Neural progenitor cell (in vitro differentiated cells): Measurements from ENCODE around the gene DLG3. TPM values are rescaled to one million over a fixed set of nuclear protein-coding genes. Genes with fewer than 3 reads are reported as not detected.

Experiments used
- DNase-seq: peaks from one replicate; pipeline ENCODE4 v3.0.0-alpha.2; 2016; ENCODE audit warnings: low spot score
- H2AFZ ChIP-seq: fragments of 200-600 bp; sonication (generic); replicated peaks from 2 replicates; pipeline ENCODE4 v1.6.1; 2016; ENCODE audit warnings: antibody characterized with exemption
- H3F3A ChIP-seq: fragments of 200-600 bp; sonication (generic); 2 replicates; pipeline ENCODE4 v1.6.1; 2016; ENCODE audit warnings: antibody characterized with exemption, low read depth
- H3K27ac ChIP-seq: fragments of 200-600 bp; sonication (generic); 2 replicates; pipeline ENCODE4 v1.5.1; 2016; ENCODE audit warnings: mild to moderate bottlenecking
- H3K27me3 ChIP-seq: fragments of 200-600 bp; sonication (generic); 2 replicates; pipeline ENCODE4 v1.6.1; 2016; ENCODE audit warnings: mild to moderate bottlenecking, moderate library complexity
- H3K36me3 ChIP-seq: fragments of 200-600 bp; sonication (generic); 2 replicates; pipeline ENCODE4 v1.5.1; 2016
- H3K4me1 ChIP-seq: fragments of 200-600 bp; sonication (generic); 2 replicates; pipeline ENCODE4 v1.6.1; 2016; ENCODE audit warnings: mixed run types
- H3K4me2 ChIP-seq: fragments of 200-600 bp; sonication (generic); 2 replicates; pipeline ENCODE4 v1.6.1; 2016
- H3K4me3 ChIP-seq: fragments of 200-600 bp; sonication (generic); 2 replicates; pipeline ENCODE4 v1.5.1; 2016
- H3K79me2 ChIP-seq: fragments of 200-600 bp; sonication (generic); 2 replicates; pipeline ENCODE4 v1.6.1; 2016; ENCODE audit warnings: low read depth
- H3K9ac ChIP-seq: fragments of 200-600 bp; sonication (generic); 2 replicates; pipeline ENCODE4 v1.6.1; 2016
- H3K9me3 ChIP-seq: fragments of 200-600 bp; sonication (generic); 2 replicates; pipeline ENCODE4 v1.5.1; 2016; ENCODE audit warnings: low read depth
- H4K20me1 ChIP-seq: fragments of 200-600 bp; sonication (generic); 2 replicates; pipeline ENCODE4 v1.6.1; 2016; ENCODE audit warnings: low read depth
- H3K27ac Mint-ChIP-seq: 3 replicates; pipeline ENCODE4 v1.8.0; 2021; ENCODE audit warnings: mixed read lengths
- H3K27me3 Mint-ChIP-seq: 2 replicates; pipeline ENCODE4 v1.8.0; 2022; ENCODE audit warnings: low read depth, mild to moderate bottlenecking, inconsistent platforms, moderate library complexity, mixed read lengths; ENCODE audit not compliant: insufficient read depth
- H3K36me3 Mint-ChIP-seq: 3 replicates; pipeline ENCODE4 v1.8.0; 2021; ENCODE audit warnings: mixed read lengths
- H3K4me1 Mint-ChIP-seq: 3 replicates; pipeline ENCODE4 v1.8.0; 2021; ENCODE audit warnings: mixed read lengths
- H3K4me3 Mint-ChIP-seq: 3 replicates; pipeline ENCODE4 v1.8.0; 2021; ENCODE audit warnings: mild to moderate bottlenecking, moderate library complexity, mixed read lengths
- H3K9me3 Mint-ChIP-seq: 3 replicates; pipeline ENCODE4 v1.8.0; 2020; ENCODE audit warnings: mixed read lengths
- EZH2 ChIP-seq: fragments of 200-600 bp; sonication (generic); IDR thresholded peaks from 2 replicates; pipeline ENCODE4 v1.6.1; 2017; ENCODE audit warnings: antibody characterized with exemption, mild to moderate bottlenecking, moderate library complexity
- EZH2phosphoT487 ChIP-seq: fragments of 200-600 bp; sonication (generic); IDR thresholded peaks from 2 replicates; pipeline ENCODE4 v1.6.1; 2017; ENCODE audit warnings: antibody characterized with exemption
- total RNA-seq: library from RNA; depleted of rRNA; stranded (reverse); fragments of >200 nt; gene quantifications from 2 replicates; pipeline ENCODE4 v1.2.3, GENCODE V29; 2015; ENCODE audit warnings: low replicate concordance
- TF ChIP-seq, protein P1 (sequence below): fragments of 200-600 bp; sonication (generic); IDR thresholded peaks from 2 replicates; pipeline ENCODE4 v1.5.1; 2017; ENCODE audit warnings: antibody characterized with exemption, mild to moderate bottlenecking

DLG3 gene
- total RNA-seq, 1 donor from 2014 or later: 90.5 TPM

DNA sequence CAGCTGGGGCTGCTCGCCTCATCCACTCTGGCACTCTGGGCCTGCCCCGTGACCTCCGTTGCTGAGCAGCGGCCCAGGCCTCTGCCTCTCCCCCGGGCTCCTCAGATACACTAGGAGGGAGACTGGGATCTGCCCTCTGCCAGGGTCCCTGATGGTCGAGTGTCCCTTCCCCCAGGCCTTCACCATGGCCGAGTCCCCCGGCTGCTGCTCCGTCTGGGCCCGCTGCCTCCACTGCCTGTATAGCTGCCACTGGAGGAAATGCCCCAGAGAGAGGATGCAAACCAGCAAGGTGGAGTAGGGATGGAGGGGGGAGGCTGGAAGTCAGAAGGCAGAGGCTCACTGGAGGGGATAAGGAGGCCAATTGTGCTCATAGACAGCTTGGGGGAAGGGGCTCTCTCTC lies 19.8 kb upstream of the DLG3 start:
- H3K4me1 ChIP-seq: peaks cover 4% of the 10 kb centered on the region
- no peak overlapping the region for H3K9ac ChIP-seq
- no peaks in the 10 kb centered on the region for H4K20me1 ChIP-seq
- Mint-ChIP-seq H3K36me3 (peaks cover 4% of the 10 kb centered on the region), H3K27ac (no peak overlapping the region), H3K9me3 (peaks cover 2% of the 10 kb centered on the region), H3K4me1 (peaks cover 30% of the 10 kb centered on the region), H3K4me3 (no peak overlapping the region), H3K27me3 (peaks cover 11% of the 10 kb centered on the region)
- H3K79me2 ChIP-seq: no peaks in the 10 kb centered on the region
- H2AFZ ChIP-seq: no peak overlapping the region
- no peak for DNase-seq
- H3K27me3 ChIP-seq: no peaks in the 10 kb centered on the region
- peaks cover 15% of the 10 kb centered on the region for H3F3A ChIP-seq
- H3K4me3 ChIP-seq: no peak overlapping the region
- no peaks in the 10 kb centered on the region for H3K36me3 ChIP-seq
- no peak overlapping the region for H3K4me2 ChIP-seq
- no peak overlapping the region for H3K27ac ChIP-seq
- no peaks in the 10 kb centered on the region for H3K9me3 ChIP-seq
- TF ChIP-seq, protein P1, sequence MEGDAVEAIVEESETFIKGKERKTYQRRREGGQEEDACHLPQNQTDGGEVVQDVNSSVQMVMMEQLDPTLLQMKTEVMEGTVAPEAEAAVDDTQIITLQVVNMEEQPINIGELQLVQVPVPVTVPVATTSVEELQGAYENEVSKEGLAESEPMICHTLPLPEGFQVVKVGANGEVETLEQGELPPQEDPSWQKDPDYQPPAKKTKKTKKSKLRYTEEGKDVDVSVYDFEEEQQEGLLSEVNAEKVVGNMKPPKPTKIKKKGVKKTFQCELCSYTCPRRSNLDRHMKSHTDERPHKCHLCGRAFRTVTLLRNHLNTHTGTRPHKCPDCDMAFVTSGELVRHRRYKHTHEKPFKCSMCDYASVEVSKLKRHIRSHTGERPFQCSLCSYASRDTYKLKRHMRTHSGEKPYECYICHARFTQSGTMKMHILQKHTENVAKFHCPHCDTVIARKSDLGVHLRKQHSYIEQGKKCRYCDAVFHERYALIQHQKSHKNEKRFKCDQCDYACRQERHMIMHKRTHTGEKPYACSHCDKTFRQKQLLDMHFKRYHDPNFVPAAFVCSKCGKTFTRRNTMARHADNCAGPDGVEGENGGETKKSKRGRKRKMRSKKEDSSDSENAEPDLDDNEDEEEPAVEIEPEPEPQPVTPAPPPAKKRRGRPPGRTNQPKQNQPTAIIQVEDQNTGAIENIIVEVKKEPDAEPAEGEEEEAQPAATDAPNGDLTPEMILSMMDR: no peak
- TF ChIP-seq EZH2 (no peak), EZH2phosphoT487 (no peak)

DNA sequence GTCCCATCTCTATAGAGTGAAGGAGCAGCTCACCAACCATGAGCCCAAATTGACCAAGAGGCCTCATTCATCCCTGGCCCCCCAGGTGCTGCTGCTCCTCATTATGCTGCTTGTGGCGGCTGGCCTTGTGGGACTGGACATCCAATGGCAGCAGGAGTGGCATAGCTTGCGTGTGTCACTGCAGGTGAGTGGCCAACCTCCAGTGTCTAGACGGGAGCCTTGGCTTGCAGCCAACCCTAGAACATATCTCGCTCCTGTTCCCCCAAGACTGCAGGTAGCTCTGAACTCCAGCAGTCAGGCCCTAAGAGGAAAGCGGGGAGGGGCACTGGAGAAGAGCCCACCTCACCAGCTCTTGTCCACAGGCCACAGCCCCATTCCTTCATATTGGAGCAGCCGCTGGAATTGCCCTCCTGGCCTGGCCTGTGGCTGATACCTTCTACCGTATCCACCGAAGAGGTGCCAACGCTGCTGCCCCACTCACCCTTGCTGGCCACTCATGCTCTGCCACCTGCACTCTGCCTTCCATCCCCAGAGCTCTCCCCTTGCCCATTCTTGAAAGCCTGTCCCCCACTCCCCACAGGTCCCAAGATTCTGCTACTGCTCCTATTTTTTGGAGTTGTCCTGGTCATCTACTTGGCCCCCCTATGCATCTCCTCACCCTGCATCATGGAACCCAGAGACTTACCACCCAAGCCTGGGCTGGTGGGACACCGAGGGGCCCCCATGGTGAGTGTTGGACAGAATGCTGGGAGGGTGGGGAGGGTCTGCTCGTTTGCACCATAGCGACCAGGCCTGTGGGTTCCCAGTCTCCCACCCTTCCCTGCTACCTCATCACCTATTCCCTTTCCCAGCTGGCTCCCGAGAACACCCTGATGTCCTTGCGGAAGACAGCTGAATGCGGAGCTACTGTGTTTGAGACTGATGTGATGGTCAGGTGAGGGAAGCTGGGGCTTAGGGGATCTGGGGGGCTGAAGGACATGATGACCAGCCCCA lies 18.1 kb upstream of the DLG3 start:
- Mint-ChIP-seq H3K27me3 (peaks cover 14% of the 10 kb centered on the region), H3K27ac (no peak overlapping the region), H3K36me3 (peaks cover 7% of the 10 kb centered on the region), H3K9me3 (peaks cover 2% of the 10 kb centered on the region), H3K4me1 (peaks cover 27% of the 10 kb centered on the region), H3K4me3 (no peak overlapping the region)
- Histone ChIP-seq H3K4me3 (no peak overlapping the region), H3K4me2 (no peak overlapping the region), H3K36me3 (no peaks in the 10 kb centered on the region), H3K79me2 (no peaks in the 10 kb centered on the region), H4K20me1 (no peaks in the 10 kb centered on the region), H3K9me3 (no peaks in the 10 kb centered on the region), H3K27me3 (no peaks in the 10 kb centered on the region), H3K9ac (no peak overlapping the region), H3K4me1 (peaks cover 1% of the 10 kb centered on the region), H3F3A (peaks cover 11% of the 10 kb centered on the region), H3K27ac (no peak overlapping the region), H2AFZ (no peak overlapping the region)
- DNase-seq: no peak
- no peak for TF ChIP-seq EZH2phosphoT487

DNA sequence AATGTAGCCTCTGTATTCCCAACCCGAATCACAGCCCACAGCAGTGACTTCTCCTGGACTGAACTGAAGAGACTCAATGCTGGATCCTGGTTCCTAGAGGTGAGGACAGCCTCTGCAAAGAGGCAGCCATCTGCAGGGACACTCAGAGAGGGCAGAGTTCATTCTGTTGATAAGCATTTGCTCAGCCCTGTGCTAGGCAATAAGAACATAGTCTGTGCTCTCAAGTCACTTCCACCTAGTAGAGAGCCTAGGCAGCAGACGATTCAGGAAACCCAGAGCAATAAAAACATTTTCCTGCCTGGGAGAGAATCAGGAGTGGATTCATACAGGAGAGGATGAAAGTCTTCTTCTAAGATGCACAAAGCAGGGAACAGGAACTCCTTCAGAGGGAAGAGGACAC lies 17.3 kb upstream of the DLG3 start:
- Mint-ChIP-seq H3K9me3 (no peaks in the 10 kb centered on the region), H3K27ac (no peak overlapping the region), H3K4me1 (peaks cover 20% of the 10 kb centered on the region), H3K4me3 (no peak overlapping the region), H3K27me3 (peaks cover 14% of the 10 kb centered on the region), H3K36me3 (peaks cover 7% of the 10 kb centered on the region)
- H3K4me2 ChIP-seq: no peak overlapping the region
- no peak overlapping the region for H3K27ac ChIP-seq
- no peaks in the 10 kb centered on the region for H3K9me3 ChIP-seq
- no peaks in the 10 kb centered on the region for H3K36me3 ChIP-seq
- H3K9ac ChIP-seq: no peak overlapping the region
- no peak for DNase-seq
- H4K20me1 ChIP-seq: no peaks in the 10 kb centered on the region
- peaks cover 3% of the 10 kb centered on the region for H3F3A ChIP-seq
- TF ChIP-seq EZH2phosphoT487 (no peak), EZH2 (no peak)
- TF ChIP-seq, protein P1: no peak
- H3K79me2 ChIP-seq: no peaks in the 10 kb centered on the region
- no peaks in the 10 kb centered on the region for H3K4me1 ChIP-seq
- H3K27me3 ChIP-seq: no peaks in the 10 kb centered on the region
- H3K4me3 ChIP-seq: no peak overlapping the region
- no peak overlapping the region for H2AFZ ChIP-seq

DNA sequence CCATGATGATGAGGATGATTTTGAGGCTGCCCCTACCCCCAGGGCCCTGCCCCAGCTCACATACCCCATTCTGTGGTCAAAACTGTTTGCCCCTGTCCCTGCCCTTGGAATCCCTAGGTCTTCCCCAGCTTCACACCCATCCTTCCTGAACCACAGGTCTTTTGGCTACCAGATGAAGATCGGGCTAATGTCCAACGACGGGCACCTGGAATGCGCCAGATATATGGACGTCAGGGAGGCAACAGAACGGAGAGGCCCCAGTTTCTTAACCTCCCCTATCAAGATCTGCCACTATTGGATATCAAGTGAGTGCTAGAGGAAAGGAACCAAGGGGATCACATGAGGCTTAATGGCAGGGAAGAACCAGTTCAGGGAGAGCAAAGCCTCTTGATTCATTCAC lies 14.9 kb upstream of the DLG3 start:
- Histone ChIP-seq H3K4me2 (no peak overlapping the region), H3K36me3 (no peaks in the 10 kb centered on the region), H3K27ac (no peak overlapping the region), H3K79me2 (no peaks in the 10 kb centered on the region), H4K20me1 (no peaks in the 10 kb centered on the region), H3F3A (no peaks in the 10 kb centered on the region), H3K9ac (no peak overlapping the region), H3K9me3 (no peaks in the 10 kb centered on the region), H3K4me3 (no peak overlapping the region), H2AFZ (no peak overlapping the region), H3K4me1 (no peaks in the 10 kb centered on the region), H3K27me3 (no peaks in the 10 kb centered on the region)
- DNase-seq: no peak
- TF ChIP-seq, protein P1: no peak
- TF ChIP-seq EZH2: no peak
- no peak for TF ChIP-seq EZH2phosphoT487
- H3K27me3 Mint-ChIP-seq: peaks cover 14% of the 10 kb centered on the region
- H3K36me3 Mint-ChIP-seq: peaks cover 7% of the 10 kb centered on the region
- no peak overlapping the region for H3K4me3 Mint-ChIP-seq
- H3K4me1 Mint-ChIP-seq: peaks cover 7% of the 10 kb centered on the region
- H3K9me3 Mint-ChIP-seq: peaks cover 6% of the 10 kb centered on the region
- H3K27ac Mint-ChIP-seq: no peak overlapping the region
